ENCODE measurements around the gene ERP29.

GRCh38 chr12:112001576-112001975, 11.7 kb upstream of the ERP29 start:
- TF ChIP-seq CTCF (IDR thresholded peaks at IDR 0.05) (no peak), POLR2A (IDR thresholded peaks at IDR 0.05) (no peak)
